SU-DHL-6 (cell line): ENCODE results near the gene TPO.
"Not testable (repeated sequence)": the region's sequence is repeated elsewhere in the genome, so short reads cannot be mapped to it uniquely, and the experiment has no call there.

Experiments used
- H2AFZ ChIP-seq: fragments of 200-600 bp; sonication (generic); 2 replicates; pipeline ENCODE4 v1.6.1; 2014; ENCODE audit warnings: low read depth, mild to moderate bottlenecking, moderate library complexity, mixed read lengths, antibody characterized with exemption, low read length; ENCODE audit not compliant: severe bottlenecking
- H3F3A ChIP-seq: fragments of 200-600 bp; shearing (Covaris generic); 2 replicates; pipeline ENCODE4 v1.6.0; 2016; ENCODE audit warnings: antibody characterized with exemption, mild to moderate bottlenecking; ENCODE audit not compliant: insufficient read depth
- H3K27ac ChIP-seq: fragments of 200-600 bp; sonication (generic); 2 replicates; pipeline ENCODE4 v1.5.1; 2016; ENCODE audit warnings: low read depth, mild to moderate bottlenecking, low read length, moderate library complexity, mixed read lengths
- H3K27me3 ChIP-seq: fragments of 200-600 bp; sonication (generic), shearing (Covaris generic); 2 replicates; pipeline ENCODE4 v1.6.0; 2014; ENCODE audit warnings: mild to moderate bottlenecking, low read length
- H3K36me3 ChIP-seq: fragments of 200-600 bp; sonication (generic); 2 replicates; pipeline ENCODE4 v1.6.1; 2014; ENCODE audit warnings: mild to moderate bottlenecking, low read length, mixed read lengths
- H3K4me2 ChIP-seq: fragments of 300-600, 200-600 bp; shearing (Covaris generic), sonication (generic); 2 replicates; pipeline ENCODE4 v1.6.0; 2014; ENCODE audit warnings: low read length, low read depth, mild to moderate bottlenecking; ENCODE audit not compliant: poor library complexity, severe bottlenecking
- H3K4me3 ChIP-seq: fragments of 200-600 bp; sonication (generic); 2 replicates; pipeline ENCODE4 v1.5.1; 2014; ENCODE audit warnings: antibody characterized with exemption, low read length, mild to moderate bottlenecking, mixed read lengths; ENCODE audit not compliant: insufficient read depth, poor library complexity, severe bottlenecking
- H3K79me2 ChIP-seq: fragments of 200-600 bp; sonication (generic); 2 replicates; pipeline ENCODE4 v1.6.1; 2014; ENCODE audit warnings: mild to moderate bottlenecking, low read length, moderate library complexity; ENCODE audit not compliant: insufficient read depth
- H3K9ac ChIP-seq: fragments of 200-600 bp; sonication (generic); 2 replicates; pipeline ENCODE4 v1.7.0; 2014; ENCODE audit warnings: mild to moderate bottlenecking, low read length
- H3K9me2 ChIP-seq: fragments of 200-600 bp; sonication (generic); replicated peaks from 2 replicates; pipeline ENCODE4 v1.6.1; 2014; ENCODE audit warnings: low read length; ENCODE audit not compliant: insufficient read depth
- H3K9me3 ChIP-seq: fragments of 200-600 bp; sonication (generic); 2 replicates; pipeline ENCODE4 v1.6.1; 2014; ENCODE audit warnings: low read length, mixed read lengths; ENCODE audit not compliant: insufficient read depth
- H4K20me1 ChIP-seq: fragments of 200-600 bp; sonication (generic); 2 replicates; pipeline ENCODE4 v1.6.1; 2014; ENCODE audit warnings: low read depth, mild to moderate bottlenecking, antibody characterized with exemption, low read length, moderate library complexity, mixed read lengths
- EZH2phosphoT487 ChIP-seq: fragments of 200-600 bp; sonication (generic), shearing (Covaris generic); conservative IDR thresholded peaks from 2 replicates; pipeline ENCODE4 v1.6.1; 2018; ENCODE audit warnings: mild to moderate bottlenecking, antibody characterized with exemption, low read length, moderate library complexity, mixed read lengths
- TF ChIP-seq, protein P1 (sequence below): fragments of 200-600 bp; sonication (generic); IDR thresholded peaks from one replicate; pipeline ENCODE4 v1.5.1; 2017; ENCODE audit warnings: antibody characterized with exemption, mild to moderate bottlenecking, low read length, moderate library complexity; ENCODE audit not compliant: insufficient read depth, poor library complexity, severe bottlenecking

TPO gene

DNA sequence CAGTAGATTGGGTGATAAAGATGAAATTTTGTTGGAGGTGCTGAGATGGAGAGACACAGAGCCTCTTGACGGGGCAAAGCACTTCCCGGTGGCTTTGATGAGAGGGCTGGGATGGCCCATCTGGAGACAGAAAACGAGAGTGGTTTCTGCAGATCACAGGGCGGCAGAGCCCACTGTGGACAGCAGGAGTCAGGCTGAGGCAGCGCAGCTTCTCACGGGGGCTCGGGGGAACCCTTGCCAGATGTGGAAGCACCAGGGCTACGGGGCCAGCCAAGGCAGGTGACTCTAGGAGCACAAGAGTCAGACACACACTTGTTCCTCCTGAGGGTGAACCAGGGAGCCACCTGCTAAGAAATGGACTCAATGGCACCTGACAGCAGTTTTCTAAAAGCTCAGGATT, 78.5 kb downstream of the TPO start:
- no peak overlapping the region for H3K9ac ChIP-seq
- no peaks in the 10 kb centered on the region for H3K36me3 ChIP-seq
- no peaks in the 10 kb centered on the region for H3K79me2 ChIP-seq
- no peaks in the 10 kb centered on the region for H3F3A ChIP-seq
- H3K27ac ChIP-seq: no peak overlapping the region
- no peaks in the 10 kb centered on the region for H3K9me2 ChIP-seq
- no peak overlapping the region for H3K4me2 ChIP-seq
- no peak overlapping the region for H3K4me3 ChIP-seq
- no peaks in the 10 kb centered on the region for H3K9me3 ChIP-seq
- H3K27me3 ChIP-seq: no peaks in the 10 kb centered on the region
- H4K20me1 ChIP-seq: no peaks in the 10 kb centered on the region
- TF ChIP-seq, protein P1, sequence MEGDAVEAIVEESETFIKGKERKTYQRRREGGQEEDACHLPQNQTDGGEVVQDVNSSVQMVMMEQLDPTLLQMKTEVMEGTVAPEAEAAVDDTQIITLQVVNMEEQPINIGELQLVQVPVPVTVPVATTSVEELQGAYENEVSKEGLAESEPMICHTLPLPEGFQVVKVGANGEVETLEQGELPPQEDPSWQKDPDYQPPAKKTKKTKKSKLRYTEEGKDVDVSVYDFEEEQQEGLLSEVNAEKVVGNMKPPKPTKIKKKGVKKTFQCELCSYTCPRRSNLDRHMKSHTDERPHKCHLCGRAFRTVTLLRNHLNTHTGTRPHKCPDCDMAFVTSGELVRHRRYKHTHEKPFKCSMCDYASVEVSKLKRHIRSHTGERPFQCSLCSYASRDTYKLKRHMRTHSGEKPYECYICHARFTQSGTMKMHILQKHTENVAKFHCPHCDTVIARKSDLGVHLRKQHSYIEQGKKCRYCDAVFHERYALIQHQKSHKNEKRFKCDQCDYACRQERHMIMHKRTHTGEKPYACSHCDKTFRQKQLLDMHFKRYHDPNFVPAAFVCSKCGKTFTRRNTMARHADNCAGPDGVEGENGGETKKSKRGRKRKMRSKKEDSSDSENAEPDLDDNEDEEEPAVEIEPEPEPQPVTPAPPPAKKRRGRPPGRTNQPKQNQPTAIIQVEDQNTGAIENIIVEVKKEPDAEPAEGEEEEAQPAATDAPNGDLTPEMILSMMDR: no peak
- TF ChIP-seq EZH2phosphoT487: no peak
- H2AFZ ChIP-seq: no peak overlapping the region

DNA sequence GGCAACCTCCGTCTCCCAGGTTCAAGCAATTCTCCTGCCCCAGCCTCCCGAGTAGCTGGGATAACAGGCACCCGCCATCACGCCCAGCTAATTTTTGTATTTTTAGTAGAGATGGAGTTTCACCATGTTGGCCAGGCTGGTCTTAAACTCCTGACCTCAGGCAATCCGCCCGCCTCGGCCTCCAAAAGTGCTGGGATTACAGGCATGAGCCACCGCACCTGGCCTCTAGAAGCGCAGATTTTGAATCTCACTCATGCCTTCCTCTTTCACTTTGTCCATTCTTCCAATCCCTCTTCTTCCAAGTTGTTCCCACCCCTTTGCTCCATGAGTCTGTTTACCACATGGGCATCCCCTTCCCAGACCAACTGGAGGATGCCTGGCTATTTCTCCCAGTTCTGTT, 79.0 kb downstream of the TPO start:
- H3K27ac ChIP-seq, H4K20me1 ChIP-seq, H3K79me2 ChIP-seq, H3K9me3 ChIP-seq, H3K36me3 ChIP-seq, H3K9ac ChIP-seq, H3K4me3 ChIP-seq, H3F3A ChIP-seq, H3K9me2 ChIP-seq, H3K4me2 ChIP-seq, H2AFZ ChIP-seq, H3K27me3 ChIP-seq: not testable (repeated sequence)

DNA sequence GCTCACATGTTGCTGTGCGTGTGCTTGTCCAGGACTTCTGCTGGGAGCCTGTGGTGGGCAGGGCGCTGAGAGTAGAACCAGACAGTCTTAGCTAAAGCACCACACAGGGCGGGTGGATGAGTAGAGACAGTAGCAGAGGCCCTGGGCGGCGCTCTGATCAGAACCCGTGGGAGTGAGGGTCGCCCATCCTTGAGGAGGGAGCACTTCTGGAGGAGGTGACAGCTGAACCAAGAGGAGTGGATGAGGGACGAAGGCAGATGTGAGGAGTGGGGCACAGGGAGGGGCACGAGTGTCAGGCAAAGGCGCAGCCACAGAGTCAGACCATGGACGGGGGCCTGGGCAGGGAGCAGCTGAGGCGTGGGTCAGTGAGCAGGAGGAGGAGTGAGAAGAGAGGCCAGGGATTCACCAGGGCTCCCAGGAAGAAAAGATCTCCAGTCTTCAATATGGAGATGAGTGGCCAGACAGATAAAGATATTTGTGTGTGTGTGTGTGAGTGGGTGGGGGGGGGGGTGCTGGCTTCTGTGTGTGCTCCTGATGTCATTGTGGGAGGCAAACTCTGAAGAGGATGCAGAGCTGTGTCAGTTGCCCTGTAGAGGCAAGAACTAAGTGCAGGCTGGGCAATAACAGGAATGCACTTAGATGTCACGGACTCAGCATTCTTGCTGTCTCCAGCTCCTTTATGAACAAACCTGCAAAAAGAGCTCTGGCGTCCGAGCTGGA, 79.6 kb downstream of the TPO start:
- Histone ChIP-seq H2AFZ (no peak overlapping the region), H3K79me2 (no peaks in the 10 kb centered on the region), H3K9ac (no peak overlapping the region), H3K9me2 (no peaks in the 10 kb centered on the region), H3K27ac (no peak overlapping the region), H3K27me3 (no peaks in the 10 kb centered on the region), H3K4me2 (no peak overlapping the region), H3K36me3 (no peaks in the 10 kb centered on the region), H3K4me3 (no peak overlapping the region), H3K9me3 (no peaks in the 10 kb centered on the region), H4K20me1 (no peaks in the 10 kb centered on the region), H3F3A (no peaks in the 10 kb centered on the region)
- TF ChIP-seq EZH2phosphoT487: no peak
- TF ChIP-seq, protein P1: no peak

DNA sequence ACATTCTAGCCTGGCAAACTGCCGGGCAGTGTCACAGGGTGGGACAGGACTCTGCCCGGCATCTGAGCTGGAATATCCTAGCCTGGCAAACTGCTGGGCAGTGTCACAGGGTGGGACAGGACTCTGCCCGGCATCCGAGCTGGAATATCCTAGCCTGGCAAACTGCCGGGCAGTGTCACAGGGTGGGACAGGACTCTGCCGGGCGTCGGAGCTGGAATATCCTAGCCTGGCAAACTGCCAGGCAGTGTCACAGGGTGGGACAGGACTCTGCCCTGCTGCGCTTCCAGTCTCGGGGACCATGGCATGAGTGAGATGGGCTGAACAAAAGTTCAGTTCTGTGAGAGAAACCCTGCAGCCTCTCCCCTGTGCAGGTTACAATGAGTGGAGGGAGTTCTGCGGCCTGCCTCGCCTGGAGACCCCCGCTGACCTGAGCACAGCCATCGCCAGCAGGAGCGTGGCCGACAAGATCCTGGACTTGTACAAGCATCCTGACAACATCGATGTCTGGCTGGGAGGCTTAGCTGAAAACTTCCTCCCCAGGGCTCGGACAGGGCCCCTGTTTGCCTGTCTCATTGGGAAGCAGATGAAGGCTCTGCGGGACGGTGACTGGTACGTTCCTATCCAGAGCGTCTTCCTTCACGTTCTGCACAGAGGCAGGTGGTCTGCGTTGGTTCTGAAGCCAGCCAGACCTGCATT, 80.3 kb downstream of the TPO start:
- Histone ChIP-seq H3K27ac (no peak overlapping the region), H2AFZ (no peak overlapping the region), H3K79me2 (no peaks in the 10 kb centered on the region), H3K9ac (no peak overlapping the region), H3F3A (no peaks in the 10 kb centered on the region), H3K36me3 (no peaks in the 10 kb centered on the region), H4K20me1 (no peaks in the 10 kb centered on the region), H3K27me3 (no peaks in the 10 kb centered on the region), H3K4me3 (no peak overlapping the region), H3K4me2 (no peak overlapping the region), H3K9me2 (no peaks in the 10 kb centered on the region), H3K9me3 (no peaks in the 10 kb centered on the region)
- TF ChIP-seq, protein P1: no peak
- TF ChIP-seq EZH2phosphoT487: no peak
